Measurements from ENCODE around the gene SAP30BP.

DNA sequence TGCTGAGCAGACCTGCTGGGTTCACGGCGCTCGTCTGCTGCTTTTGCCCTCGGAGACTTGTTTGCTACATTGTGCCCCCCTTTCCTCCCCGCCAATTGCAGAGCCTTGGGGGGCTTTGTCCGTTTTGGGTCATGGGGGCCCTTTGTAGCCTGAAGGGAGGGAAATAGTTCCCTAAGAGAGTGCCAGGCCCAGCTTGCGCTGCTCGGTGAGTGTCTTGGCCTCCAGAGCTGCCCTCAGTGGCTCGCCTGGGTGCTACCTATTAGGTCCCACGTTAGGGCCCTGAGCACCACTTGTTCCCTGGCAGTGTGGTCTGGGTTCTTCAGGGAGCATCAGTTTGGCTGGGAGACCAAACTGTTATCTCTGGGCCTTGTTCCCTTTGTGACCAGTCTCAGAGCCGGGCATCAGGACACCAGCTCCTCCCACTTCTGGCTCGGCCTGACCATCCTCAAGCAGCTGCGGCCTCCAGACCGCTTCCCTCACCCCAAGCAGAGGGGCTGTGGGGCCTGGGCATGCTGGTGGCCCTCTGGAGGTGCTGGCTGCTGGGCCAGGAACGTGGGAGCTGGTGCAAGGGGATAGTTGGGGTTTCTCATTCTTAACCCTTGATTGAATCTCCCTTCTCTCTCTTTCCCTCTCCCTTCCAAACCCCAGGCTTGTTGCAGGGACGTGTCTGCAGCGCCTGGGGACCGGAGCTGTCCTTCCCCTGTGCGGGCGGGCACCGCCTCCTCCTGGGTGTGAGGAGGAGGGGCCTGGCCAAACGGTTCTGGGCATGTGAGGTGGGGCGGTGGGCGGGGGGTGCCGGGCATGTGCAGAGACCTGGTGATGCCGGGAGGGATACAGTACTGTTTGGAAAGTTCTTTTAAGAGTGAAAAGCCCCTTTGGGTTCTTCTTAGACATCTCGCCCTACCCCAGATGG lies 38.1 kb downstream of the SAP30BP start:
- TF ChIP-seq, protein P1, sequence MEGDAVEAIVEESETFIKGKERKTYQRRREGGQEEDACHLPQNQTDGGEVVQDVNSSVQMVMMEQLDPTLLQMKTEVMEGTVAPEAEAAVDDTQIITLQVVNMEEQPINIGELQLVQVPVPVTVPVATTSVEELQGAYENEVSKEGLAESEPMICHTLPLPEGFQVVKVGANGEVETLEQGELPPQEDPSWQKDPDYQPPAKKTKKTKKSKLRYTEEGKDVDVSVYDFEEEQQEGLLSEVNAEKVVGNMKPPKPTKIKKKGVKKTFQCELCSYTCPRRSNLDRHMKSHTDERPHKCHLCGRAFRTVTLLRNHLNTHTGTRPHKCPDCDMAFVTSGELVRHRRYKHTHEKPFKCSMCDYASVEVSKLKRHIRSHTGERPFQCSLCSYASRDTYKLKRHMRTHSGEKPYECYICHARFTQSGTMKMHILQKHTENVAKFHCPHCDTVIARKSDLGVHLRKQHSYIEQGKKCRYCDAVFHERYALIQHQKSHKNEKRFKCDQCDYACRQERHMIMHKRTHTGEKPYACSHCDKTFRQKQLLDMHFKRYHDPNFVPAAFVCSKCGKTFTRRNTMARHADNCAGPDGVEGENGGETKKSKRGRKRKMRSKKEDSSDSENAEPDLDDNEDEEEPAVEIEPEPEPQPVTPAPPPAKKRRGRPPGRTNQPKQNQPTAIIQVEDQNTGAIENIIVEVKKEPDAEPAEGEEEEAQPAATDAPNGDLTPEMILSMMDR (conservative IDR thresholded peaks at IDR 0.05; ENCODE audit: low read depth in 2 of 2), result no peak
- no peak for TF ChIP-seq EZH2 (IDR thresholded peaks at IDR 0.05; ENCODE audit: low read depth, unreplicated experiment)
- no peak for TF ChIP-seq CREB1 (CRISPR knock-in tag; IDR thresholded peaks at IDR 0.05; ENCODE audit: low read depth)

All from GM23338 (cell line).